HG03097 (cell line): ENCODE results near the gene DRC7.
"Not testable (repeated sequence)": the region's sequence is repeated elsewhere in the genome, so short reads cannot be mapped to it uniquely, and the experiment has no call there.

ENCODE experiments used
- ATAC-seq: cut with Tn5 transposase; IDR thresholded peaks from one replicate; pipeline ENCODE4 v1.9.1; 2021; ENCODE audit not compliant: unreplicated experiment, low FRiP score

The DRC7 gene

GRCh38 chr16:57732714-57733113 lies 38.1 kb downstream of the DRC7 start:
- no peak for ATAC-seq

GRCh38 chr16:57734308-57734924 lies 39.8 kb downstream of the DRC7 start:
- peak; percentile 0 for ATAC-seq

GRCh38 chr16:57734925-57735754 lies 40.5 kb downstream of the DRC7 start:
- peak; percentile 85 for ATAC-seq

GRCh38 chr16:57735755-57736418 lies 41.3 kb downstream of the DRC7 start, which contains the start of gene KATNB1:
Gene KATNB1 (plus strand): TSS chr16:57735770. CDS start chr16:57737244, 1,474 bp downstream.
- no peak for ATAC-seq

GRCh38 chr16:57736419-57737351 lies 42.1 kb downstream of the DRC7 start:
- no peak for ATAC-seq

- ATAC-seq = no peak
Measured at GRCh38 chr16:57738844-57739243, 44.2 kb downstream of the DRC7 start.

- no peak for ATAC-seq
Measured at GRCh38 chr16:57739756-57740422, 45.3 kb downstream of the DRC7 start.

- ATAC-seq = no peak
Measured at GRCh38 chr16:57740423-57741071, 45.9 kb downstream of the DRC7 start.

GRCh38 chr16:57741660-57742191 lies 47.1 kb downstream of the DRC7 start:
- ATAC-seq = no peak

GRCh38 chr16:57742543-57742942 lies 47.9 kb downstream of the DRC7 start:
- no peak for ATAC-seq

GRCh38 chr16:57743458-57743857 lies 48.9 kb downstream of the DRC7 start:
- ATAC-seq = no peak

- ATAC-seq = no peak
Measured at GRCh38 chr16:57743886-57744641, 49.5 kb downstream of the DRC7 start.

GRCh38 chr16:57744642-57744903 lies 50.0 kb downstream of the DRC7 start:
- no peak for ATAC-seq

- no peak for ATAC-seq
Measured at GRCh38 chr16:57745768-57746167, 51.2 kb downstream of the DRC7 start.

- not testable (repeated sequence) for ATAC-seq
Measured at GRCh38 chr16:57746316-57746715, 51.7 kb downstream of the DRC7 start.

- no peak for ATAC-seq
Measured at GRCh38 chr16:57747091-57747490, 52.5 kb downstream of the DRC7 start.

GRCh38 chr16:57747496-57747895 lies 52.9 kb downstream of the DRC7 start:
- no peak for ATAC-seq

- no peak for ATAC-seq
Measured at GRCh38 chr16:57747996-57748395, 53.4 kb downstream of the DRC7 start.

- no peak for ATAC-seq
Measured at GRCh38 chr16:57748596-57748995, 54.0 kb downstream of the DRC7 start.
